Pancreas (tissue), 10 donors: ENCODE measurements around the gene HEATR1. TPM values are rescaled to one million over a fixed set of nuclear protein-coding genes. Genes with fewer than 3 reads are reported as not detected.

Experiments
- ATAC-seq, 4 donors: fragments of 200-7000 bp; cut with Tn5 transposase; one replicate each; pipeline versions ENCODE4 v1.8.0 to v1.9.1; 2020; ENCODE audit warnings: mild to moderate bottlenecking in 4 of 4, moderate library complexity in 4 of 4
- DNase-seq, 6 donors: peaks; one replicate each; pipeline ENCODE4 v3.0.0-alpha.2; 2020
- FAIRE-seq: peaks from 2 replicates; lab custom pipeline; 2012; peaks lifted over from hg19 to GRCh38; lab: Jason Lieb, UNC
- H3K27ac ChIP-seq, 4 donors: fragments of 200-600 bp; sonication (generic); 1 replicate in 3 of 4; 2 replicates in 1 of 4; pipeline versions ENCODE4 v1.5.0 to v1.8.0; 2020
- H3K27me3 ChIP-seq, 4 donors: fragments of 200-600 bp; one replicate each; pipeline ENCODE4 v1.8.0; 2021
- H3K36me3 ChIP-seq, 3 donors: fragments of 200-600 bp; sonication (generic) in 1 of 3; one replicate each; pipeline versions ENCODE4 v1.5.0 to v1.8.0; 2020 to 2021
- H3K4me1 ChIP-seq, 3 donors: fragments of 200-600 bp; one replicate each; pipeline ENCODE4 v1.8.0; 2021
- H3K4me3 ChIP-seq, 4 donors: fragments of 200-600 bp; sonication (generic) in 2 of 4; one replicate each; pipeline versions ENCODE4 v1.5.0 to v1.8.0; 2020 to 2021
- H3K9me3 ChIP-seq, 4 donors: fragments of 200-600 bp; one replicate each; pipeline ENCODE4 v1.8.0; 2021
- WGBS, 2 donors: extraction: QIAGEN DNeasy Blood & Tissue Kit; methylation state at CpG; one replicate each; pipeline ENCODE4 v1.1.7; 2013; 5-methylcytosine and 5-hydroxymethylcytosine counted together
- intact Hi-C, 3 donors: fragments of 100-400 bp; cut with DNase I; formaldehyde crosslinking; loops; one replicate each; pipeline versions ENCODE4 v1.11.1 to v1.14.2; 2022
- polyA plus RNA-seq, 2 donors: library from polyadenylated mRNA; stranded (reverse); fragments of 200-250 nt; gene quantifications; one replicate each; pipeline ENCODE4 v1.2.3, GENCODE V29; 2013
- total RNA-seq, 6 donors: library from RNA; stranded (reverse); fragmentation: NEBNext Ultra II Directional in 4 of 6; extraction: Animal tissue kit (Norgen Biotek cat#: 25700) in 4 of 6; gene quantifications; one replicate each; pipeline versions ENCODE4 v1.2.1 to v1.2.4, GENCODE V29; 2021 to 2023
- TF ChIP-seq, protein P1 (sequence below), 4 donors: fragments of 200-600 bp; sonication (generic) in 3 of 4; IDR thresholded peaks; one replicate each; pipeline versions ENCODE4 v1.5.0 to v1.8.0; 2021; ENCODE audit warnings: antibody characterized with exemption in 4 of 4
- donor health status: healthy with polysubstance abuse.
- donor health status: DM: no; HTN: no; CAD: no; lungs with moderate emphysema.
- donor health status: DM: no; HTN: no; CAD: no.
- donor health status: control.
- donor health status: control.
- donor health status: Bipolar disorder and iron deficiency.
- donor health status: DM: yes; HTN: yes; CAD: no.
- donor health status: DM: no; HTN: no; CAD: no.
- donor health status: DM: no; HTN: no; CAD: no.
- donor health status: DM: yes; HTN: yes; CAD: no.

HEATR1 gene
- total and polyA plus RNA-seq, 8 donors: 4.1 to 21.2 (median 15.2) TPM

- FAIRE-seq: no peak
- H3K36me3 ChIP-seq: peaks cover 0 to 88% (median 68%) of the 10 kb centered on the region in 3 donors
- WGBS, 2 donors: 75 to 79% methylated on average over 6 of the region's 6 CpGs
Observed at GRCh38 chr1:236552096-236552495, 52.2 kb downstream of the HEATR1 start.

DNA sequence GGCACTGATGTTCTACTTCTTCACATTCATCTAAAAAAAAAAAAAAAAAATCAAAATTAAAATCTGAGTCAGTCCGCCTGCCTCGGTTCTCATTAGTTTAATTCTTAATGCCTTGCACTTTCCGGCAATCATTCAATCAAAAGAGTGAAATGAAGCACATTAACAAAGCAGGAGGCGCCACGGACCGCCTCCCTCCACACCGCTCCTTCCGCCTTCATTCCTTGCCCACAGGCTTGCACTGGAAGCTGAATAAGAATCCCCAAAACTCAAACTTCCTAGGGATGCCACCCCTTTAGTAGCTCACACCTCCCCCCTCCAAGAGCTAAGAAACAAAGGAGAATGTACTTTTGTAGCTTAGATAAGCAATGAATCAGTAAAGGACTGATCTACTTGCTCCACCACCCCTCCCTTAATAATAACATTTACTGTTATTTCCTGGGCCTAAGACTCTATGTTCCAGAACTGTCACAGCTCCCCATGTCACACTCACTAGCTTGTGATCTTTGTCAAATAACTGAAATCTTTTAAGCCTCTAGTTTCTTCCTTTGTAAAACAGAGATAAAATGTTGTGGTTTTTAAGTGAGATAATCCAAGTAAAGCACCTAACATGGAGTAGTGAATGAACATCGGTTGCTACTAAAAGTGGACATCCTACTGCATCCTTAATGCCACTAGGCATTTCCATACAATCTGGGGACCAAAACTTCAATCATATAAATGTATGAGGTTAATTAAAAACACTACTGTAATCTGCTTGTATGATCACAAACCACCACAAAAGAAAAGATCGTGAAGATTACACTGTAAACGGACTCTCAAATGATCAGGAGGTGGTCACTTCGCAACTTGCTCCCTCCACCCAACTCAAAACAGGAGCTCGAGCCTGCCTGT, 53.1 kb downstream of the HEATR1 start:
- TF ChIP-seq, protein P1, sequence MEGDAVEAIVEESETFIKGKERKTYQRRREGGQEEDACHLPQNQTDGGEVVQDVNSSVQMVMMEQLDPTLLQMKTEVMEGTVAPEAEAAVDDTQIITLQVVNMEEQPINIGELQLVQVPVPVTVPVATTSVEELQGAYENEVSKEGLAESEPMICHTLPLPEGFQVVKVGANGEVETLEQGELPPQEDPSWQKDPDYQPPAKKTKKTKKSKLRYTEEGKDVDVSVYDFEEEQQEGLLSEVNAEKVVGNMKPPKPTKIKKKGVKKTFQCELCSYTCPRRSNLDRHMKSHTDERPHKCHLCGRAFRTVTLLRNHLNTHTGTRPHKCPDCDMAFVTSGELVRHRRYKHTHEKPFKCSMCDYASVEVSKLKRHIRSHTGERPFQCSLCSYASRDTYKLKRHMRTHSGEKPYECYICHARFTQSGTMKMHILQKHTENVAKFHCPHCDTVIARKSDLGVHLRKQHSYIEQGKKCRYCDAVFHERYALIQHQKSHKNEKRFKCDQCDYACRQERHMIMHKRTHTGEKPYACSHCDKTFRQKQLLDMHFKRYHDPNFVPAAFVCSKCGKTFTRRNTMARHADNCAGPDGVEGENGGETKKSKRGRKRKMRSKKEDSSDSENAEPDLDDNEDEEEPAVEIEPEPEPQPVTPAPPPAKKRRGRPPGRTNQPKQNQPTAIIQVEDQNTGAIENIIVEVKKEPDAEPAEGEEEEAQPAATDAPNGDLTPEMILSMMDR (IDR thresholded peaks at IDR 0.05): no peak
- WGBS, 2 donors: 85 to 88% methylated on average over 13 of the region's 13 CpGs
- ATAC-seq: peak in 1 of 4 donors; percentile 8

More at GRCh38 chr1:236552096-236552495, 52.2 kb downstream of the HEATR1 start:
- Histone ChIP-seq H3K4me3 (no peak overlapping the region), H3K27ac (no peak overlapping the region), H3K4me1 (no peaks in the 10 kb centered on the region), H3K9me3 (no peaks in the 10 kb centered on the region), H3K27me3 (no peaks in the 10 kb centered on the region)
- ATAC-seq (no peak), DNase-seq (no peak)
- TF ChIP-seq, protein P1 (IDR thresholded peaks at IDR 0.05): no peak
- intact Hi-C loops: no loop called here

GRCh38 chr1:236548452-236548851, 55.9 kb downstream of the HEATR1 start:
- Histone ChIP-seq H3K36me3 (peaks cover 0 to 90% (median 58%) of the 10 kb centered on the region in 3 donors), H3K27ac (no peak overlapping the region), H3K27me3 (no peaks in the 10 kb centered on the region), H3K4me1 (no peaks in the 10 kb centered on the region), H3K4me3 (no peak overlapping the region), H3K9me3 (no peaks in the 10 kb centered on the region)
- DNase-seq (no peak), FAIRE-seq (no peak), ATAC-seq (no peak)
- TF ChIP-seq, protein P1 (IDR thresholded peaks at IDR 0.05): no peak
- 84 to 89% methylated on average over 6 of the region's 6 CpGs for WGBS, 2 donors
- intact Hi-C loops: loop anchor here in 2 of 3 donors (10.0 kb wide), 1 partner anchor 46 kb away; no protein-coding TSS in a partner anchor

More for the DNA sequence above, 53.1 kb downstream of the HEATR1 start:
- Histone ChIP-seq H3K36me3 (peaks cover 0 to 84% (median 64%) of the 10 kb centered on the region in 3 donors), H3K27ac (no peak overlapping the region), H3K9me3 (no peaks in the 10 kb centered on the region), H3K4me1 (no peaks in the 10 kb centered on the region), H3K4me3 (no peak overlapping the region), H3K27me3 (no peaks in the 10 kb centered on the region)
- intact Hi-C loops: no loop called here
- DNase-seq (no peak), FAIRE-seq (no peak)

- Histone ChIP-seq H3K27ac (no peak overlapping the region), H3K4me1 (no peaks in the 10 kb centered on the region), H3K27me3 (no peaks in the 10 kb centered on the region), H3K9me3 (no peaks in the 10 kb centered on the region), H3K4me3 (no peak overlapping the region), H3K36me3 (peaks cover 6 to 89% (median 53%) of the 10 kb centered on the region in 3 donors)
- DNase-seq (no peak), ATAC-seq (no peak), FAIRE-seq (no peak)
- TF ChIP-seq, protein P1 (IDR thresholded peaks at IDR 0.05): no peak
- 76 to 79% methylated on average over 3 of the region's 3 CpGs for WGBS, 2 donors
- intact Hi-C loops: loop anchor here in 2 of 3 donors (10.0 kb wide), 1 partner anchor 49 kb away; no protein-coding TSS in a partner anchor
Observed at GRCh38 chr1:236545621-236546169, 58.6 kb downstream of the HEATR1 start.
